ENCODE data around the gene SYT17.

- no peak for TF ChIP-seq HCFC1 (IDR thresholded peaks at IDR 0.05; ENCODE audit: low read length)
- no peak for TF ChIP-seq CTCF (IDR thresholded peaks at IDR 0.05 in 2 of 3, conservative IDR thresholded peaks at IDR 0.05 in 1 of 3; ENCODE audit: control insufficient read depth in 2 of 3, extremely low read depth in 1 of 3, insufficient read depth in 1 of 3, low read depth in 3 of 3, low read length in 3 of 3)
- TF ChIP-seq CHD1 (IDR thresholded peaks at IDR 0.05; ENCODE audit: low read depth, low read length), result no peak
- TF ChIP-seq, protein P1, sequence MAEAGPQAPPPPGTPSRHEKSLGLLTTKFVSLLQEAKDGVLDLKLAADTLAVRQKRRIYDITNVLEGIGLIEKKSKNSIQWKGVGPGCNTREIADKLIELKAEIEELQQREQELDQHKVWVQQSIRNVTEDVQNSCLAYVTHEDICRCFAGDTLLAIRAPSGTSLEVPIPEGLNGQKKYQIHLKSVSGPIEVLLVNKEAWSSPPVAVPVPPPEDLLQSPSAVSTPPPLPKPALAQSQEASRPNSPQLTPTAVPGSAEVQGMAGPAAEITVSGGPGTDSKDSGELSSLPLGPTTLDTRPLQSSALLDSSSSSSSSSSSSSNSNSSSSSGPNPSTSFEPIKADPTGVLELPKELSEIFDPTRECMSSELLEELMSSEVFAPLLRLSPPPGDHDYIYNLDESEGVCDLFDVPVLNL (IDR thresholded peaks at IDR 0.05; ENCODE audit: low read depth, low read length), result no peak
Observed at GRCh38 chr16:19309178-19309577, 141.1 kb downstream of the SYT17 start.

Data from GM12878 (cell line).